HG02943 (cell line): ENCODE measurements around the gene CCDC157.

Experiments used
- ATAC-seq: cut with Tn5 transposase; IDR thresholded peaks from one replicate; pipeline ENCODE4 v1.9.1; 2021; ENCODE audit warnings: mild to moderate bottlenecking, low read depth, moderate library complexity; ENCODE audit not compliant: unreplicated experiment

CCDC157 gene

GRCh38 chr22:30356449-30357235 lies at the start of gene CCDC157, which contains the start of gene SF3A1:
Gene CCDC157 (plus strand): TSS chr22:30357007. CDS start chr22:30366001, 8,994 bp downstream.
Gene SF3A1 (minus strand): TSS chr22:30356894. CDS start chr22:30356792, 102 bp downstream.
- peak; percentile 88 for ATAC-seq

- ATAC-seq, result no peak
These were observed 49.7 kb upstream of the CCDC157 start for GRCh38 chr22:30307041-30307574.

GRCh38 chr22:30308093-30308492 lies 48.7 kb upstream of the CCDC157 start:
- no peak for ATAC-seq

- no peak for ATAC-seq
These were observed 48.1 kb upstream of the CCDC157 start for GRCh38 chr22:30308518-30309230.

- ATAC-seq, result no peak
These were observed 46.7 kb upstream of the CCDC157 start for GRCh38 chr22:30309951-30310741.

- no peak for ATAC-seq
These were observed 45.7 kb upstream of the CCDC157 start for GRCh38 chr22:30310881-30311771.

GRCh38 chr22:30312053-30312452 lies 44.8 kb upstream of the CCDC157 start:
- ATAC-seq, result no peak

- no peak for ATAC-seq
These were observed 43.1 kb upstream of the CCDC157 start for GRCh38 chr22:30313527-30314363.

- no peak for ATAC-seq
These were observed 41.9 kb upstream of the CCDC157 start for GRCh38 chr22:30314915-30315314.

GRCh38 chr22:30315962-30316576 lies 40.7 kb upstream of the CCDC157 start:
- no peak for ATAC-seq

- no peak for ATAC-seq
These were observed 39.0 kb upstream of the CCDC157 start for GRCh38 chr22:30317778-30318177.

- ATAC-seq, result no peak
These were observed 37.9 kb upstream of the CCDC157 start for GRCh38 chr22:30318799-30319419.

GRCh38 chr22:30320021-30320556 lies 36.7 kb upstream of the CCDC157 start:
- ATAC-seq, result no peak

GRCh38 chr22:30321461-30321860 lies 35.3 kb upstream of the CCDC157 start:
- no peak for ATAC-seq

- ATAC-seq, result no peak
These were observed 33.6 kb upstream of the CCDC157 start for GRCh38 chr22:30323246-30323645.

GRCh38 chr22:30324014-30324730 lies 32.6 kb upstream of the CCDC157 start:
- no peak for ATAC-seq
